WTC11 (cell line): Measurements from ENCODE around the gene EGFL8. TPM values are rescaled to one million over a fixed set of nuclear protein-coding genes. Genes with fewer than 3 reads are reported as not detected.

Experiments used
- ATAC-seq: fragments of 200-7000 bp; cut with Tn5 transposase; 2 replicates; pipeline ENCODE4 v1.10.0; 2021; ENCODE audit warnings: mild to moderate bottlenecking, moderate library complexity
- CTCF ChIA-PET: fragments of 300-600 bp; sonication (Branson Sonifier 250); formaldehyde crosslinking; loops from one replicate; lab custom pipeline; 2021; ENCODE audit warnings: antibody characterized with exemption; lab: Charles Lee
- POLR2A ChIA-PET: fragments of 350-600 bp; sonication (Branson Sonifier 250); formaldehyde crosslinking; loops from one replicate; lab custom pipeline; 2021; ENCODE audit warnings: antibody characterized with exemption; lab: Charles Lee
- DNase-seq: peaks from one replicate; pipeline ENCODE4 v3.0.0; 2021; ENCODE audit warnings: low spot score
- H3K27ac Mint-ChIP-seq: 2 replicates; pipeline ENCODE4 v1.8.0; 2021; ENCODE audit warnings: mixed read lengths
- H3K27me3 Mint-ChIP-seq: 2 replicates; pipeline ENCODE4 v1.8.0; 2021; ENCODE audit warnings: low read depth, mild to moderate bottlenecking, moderate library complexity, mixed read lengths
- H3K36me3 Mint-ChIP-seq: 2 replicates; pipeline ENCODE4 v1.8.0; 2021; ENCODE audit warnings: mixed read lengths
- H3K4me1 Mint-ChIP-seq: 2 replicates; pipeline ENCODE4 v1.8.0; 2022; ENCODE audit warnings: mixed read lengths
- H3K4me3 Mint-ChIP-seq: 2 replicates; pipeline ENCODE4 v1.8.0; 2021; ENCODE audit warnings: mild to moderate bottlenecking, moderate library complexity, mixed read lengths
- H3K9me3 Mint-ChIP-seq: 2 replicates; pipeline ENCODE4 v1.8.0; 2021; ENCODE audit warnings: mixed read lengths
- ARID4B ChIP-seq: sonication (generic); formaldehyde crosslinking; IDR thresholded peaks from 2 replicates; pipeline ENCODE4 v1.8.0; 2023; ENCODE audit warnings: missing genetic modification reagents, mild to moderate bottlenecking, borderline replicate concordance
- ATF3 ChIP-seq: sonication (generic); formaldehyde crosslinking; conservative IDR thresholded peaks from 2 replicates; pipeline ENCODE4 v1.8.1; 2022; ENCODE audit warnings: mild to moderate bottlenecking, missing genetic modification reagents
- CREM ChIP-seq: sonication (generic); formaldehyde crosslinking; IDR thresholded peaks from 2 replicates; pipeline ENCODE4 v1.8.1; 2022; ENCODE audit warnings: mild to moderate bottlenecking, missing genetic modification reagents, moderate library complexity
- FOXP4 ChIP-seq: sonication (generic); formaldehyde crosslinking; IDR thresholded peaks from 2 replicates; pipeline ENCODE4 v1.8.0; 2022; ENCODE audit warnings: mild to moderate bottlenecking, missing genetic modification reagents
- IRF1 ChIP-seq: sonication (generic); formaldehyde crosslinking; IDR thresholded peaks from 2 replicates; pipeline ENCODE4 v1.8.0; 2023; ENCODE audit warnings: missing genetic modification reagents
- JUN ChIP-seq: sonication (generic); formaldehyde crosslinking; IDR thresholded peaks from 2 replicates; pipeline ENCODE4 v1.8.0; 2023; ENCODE audit warnings: mild to moderate bottlenecking, missing genetic modification reagents
- KAT7 ChIP-seq: sonication (generic); formaldehyde crosslinking; IDR thresholded peaks from 2 replicates; pipeline ENCODE4 v1.8.1; 2023; ENCODE audit warnings: missing genetic modification reagents, mild to moderate bottlenecking, borderline replicate concordance
- NR3C1 ChIP-seq: sonication (generic); formaldehyde crosslinking; conservative IDR thresholded peaks from 2 replicates; pipeline ENCODE4 v1.8.1; 2023; ENCODE audit warnings: low read depth, mild to moderate bottlenecking, missing genetic modification reagents
- SOX15 ChIP-seq: fragments of 250-450 bp; sonication (Bioruptor Pico); IDR thresholded peaks from 2 replicates; pipeline ENCODE4 v1.9.0; 2021; ENCODE audit warnings: mild to moderate bottlenecking
- USF1 ChIP-seq: sonication (generic); formaldehyde crosslinking; IDR thresholded peaks from 2 replicates; pipeline ENCODE4 v1.8.0; 2022; ENCODE audit warnings: mild to moderate bottlenecking, missing genetic modification reagents
- USF2 ChIP-seq: sonication (generic); formaldehyde crosslinking; IDR thresholded peaks from 2 replicates; pipeline ENCODE4 v1.8.1; 2023; ENCODE audit warnings: mild to moderate bottlenecking, missing genetic modification reagents, moderate library complexity
- ZNF138 ChIP-seq: sonication (generic); formaldehyde crosslinking; conservative IDR thresholded peaks from 2 replicates; pipeline ENCODE4 v1.8.1; 2022; ENCODE audit warnings: mild to moderate bottlenecking, moderate library complexity, missing genetic modification reagents
- ZNF219 ChIP-seq: sonication (generic); formaldehyde crosslinking; IDR thresholded peaks from 2 replicates; pipeline ENCODE4 v1.8.0; 2023; ENCODE audit warnings: missing genetic modification reagents, mild to moderate bottlenecking, borderline replicate concordance
- total RNA-seq: library from RNA; stranded (reverse); gene quantifications from 3 replicates; pipeline ENCODE4 v1.2.3, GENCODE V29; 2021

EGFL8 gene
- total RNA-seq, 1 experiment from 2014 or later = 17.5 TPM

- Mint-ChIP-seq H3K36me3 (peaks cover 11% of the 10 kb centered on the region; the same call in 1 of the 2 replicates), H3K27me3 (peaks cover 54% of the 10 kb centered on the region)
Measured at GRCh38 chr6:32151863-32152768, 12.3 kb upstream of the EGFL8 start, which contains the start of gene PRRT1. PRRT1 (minus strand) TSS chr6:32151939; CDS start chr6:32151827, 112 bp downstream.

More at GRCh38 chr6:32151863-32152768, 12.3 kb upstream of the EGFL8 start, which contains the start of gene PRRT1:
- no peak for DNase-seq
- POLR2A ChIA-PET = interaction anchor here (0.6 to 1.8 kb wide), 4 partner anchors 24 to 289 kb away, joined by 4 to 7 read pairs (median 5); partner anchors contain the start of gene ATF6B
- Mint-ChIP-seq H3K4me1 (peaks cover 45% of the 10 kb centered on the region), H3K27ac (no peak within 1 kb of the TSS), H3K4me3 (peak within 1 kb of the TSS; percentile 100)
- no peak for ATAC-seq
- TF ChIP-seq ZNF138 (CRISPR knock-in tag) = no peak
- TF ChIP-seq ATF3 (CRISPR knock-in tag) = no peak
- no peak for TF ChIP-seq SOX15 (CRISPR knock-in tag)
- no peak for TF ChIP-seq FOXP4 (CRISPR knock-in tag)
- TF ChIP-seq USF1 (CRISPR knock-in tag) = no peak
- TF ChIP-seq JUN (CRISPR knock-in tag) = no peak
- TF ChIP-seq CREM (CRISPR knock-in tag) = no peak
- no peak for TF ChIP-seq ARID4B (CRISPR knock-in tag)
- TF ChIP-seq IRF1 = no peak
- no peak for TF ChIP-seq ZNF219 (CRISPR knock-in tag)
- no peak for TF ChIP-seq KAT7
- TF ChIP-seq NR3C1 (CRISPR knock-in tag) = no peak
- TF ChIP-seq USF2 (CRISPR knock-in tag) = no peak
- TF ChIP-seq, all 79 proteins: peak for 0
- H3K9me3 Mint-ChIP-seq = no peaks in the 10 kb centered on the region
- CTCF ChIA-PET = interaction anchor here (0.5 to 3.3 kb wide), 9 partner anchors 13 to 44 kb away, joined by 3 to 20 read pairs (median 8); partner anchors contain the start of genes ATF6B, FKBPL and PBX2
